Cortex of kidney (tissue), 1 donor: ENCODE results near the gene BRIX1.
"Not testable (repeated sequence)": the region's sequence is repeated elsewhere in the genome, so short reads cannot be mapped to it uniquely, and the experiment has no call there.

Experiments
- DNase-seq: peaks from one replicate; lab custom pipeline; 2025; lab: John Stamatoyannopoulos, UW

The BRIX1 gene

GRCh38 chr5:34968258-34968657, 52.7 kb downstream of the BRIX1 start:
- DNase-seq: no peak

- no peak for DNase-seq
These were observed 55.0 kb downstream of the BRIX1 start for GRCh38 chr5:34970552-34970951.

- not testable (repeated sequence) for DNase-seq
These were observed 56.1 kb downstream of the BRIX1 start for GRCh38 chr5:34971655-34972054.
